Esophagus squamous epithelium (tissue), 5 donors: ENCODE measurements around the gene NAP1L4. TPM values are rescaled to one million over a fixed set of nuclear protein-coding genes. Genes with fewer than 3 reads are reported as not detected.
"Not testable (repeated sequence)": the region's sequence is repeated elsewhere in the genome, so short reads cannot be mapped to it uniquely, and the experiment has no call there.

Experiments used
- DNase-seq: peaks from one replicate; lab custom pipeline; 2025; lab: John Stamatoyannopoulos, UW
- H3K27ac ChIP-seq, 4 donors: fragments of 200-600 bp; sonication (generic); one replicate each; pipeline ENCODE4 v1.5.1; 2016 to 2019; ENCODE audit warnings: mild to moderate bottlenecking in 1 of 4
- H3K27me3 ChIP-seq, 4 donors: fragments of 200-600 bp; sonication (generic); 1 replicate in 3 of 4; 2 replicates in 1 of 4; pipeline versions ENCODE4 v1.5.1 to v1.6.0; 2017 to 2021; ENCODE audit warnings: antibody characterized with exemption in 1 of 4
- H3K36me3 ChIP-seq, 3 donors: fragments of 200-600 bp; sonication (generic); one replicate each; pipeline ENCODE4 v1.5.1; 2016 to 2019
- H3K4me1 ChIP-seq, 3 donors: fragments of 200-600 bp; sonication (generic); one replicate each; pipeline ENCODE4 v1.5.1; 2017 to 2019
- H3K4me3 ChIP-seq, 4 donors: fragments of 200-600 bp; sonication (generic); 1 replicate in 3 of 4; 2 replicates in 1 of 4; pipeline ENCODE4 v1.5.1; 2016 to 2019; ENCODE audit warnings: mild to moderate bottlenecking in 2 of 4, moderate library complexity in 1 of 4
- H3K9me3 ChIP-seq, 3 donors: fragments of 200-600 bp; sonication (generic); one replicate each; pipeline ENCODE4 v1.5.1; 2016 to 2019
- POLR2A ChIP-seq, 4 donors: fragments of 450-650 bp; IDR thresholded peaks; one replicate each; pipeline ENCODE4 v1.6.1; 2017; ENCODE audit warnings: antibody characterized with exemption in 4 of 4, mild to moderate bottlenecking in 4 of 4, moderate library complexity in 3 of 4
- WGBS, 2 donors: methylation state at CpG; one replicate each; pipeline ENCODE4 v1.1.5; 2018; 5-methylcytosine and 5-hydroxymethylcytosine counted together
- intact Hi-C: fragments of 100-400 bp; cut with DNase I; formaldehyde crosslinking; loops from one replicate; pipeline ENCODE4 v1.15.0; 2022
- total RNA-seq, 4 donors: library from RNA; depleted of rRNA; stranded (reverse); fragments of >200 nt; gene quantifications; one replicate each; pipeline ENCODE4 v1.1.0, GENCODE V29; 2016
- TF ChIP-seq, protein P1 (sequence below), 6 experiments: fragments of 450-650 bp in 4 of 6; fragments of 200-600 bp in 2 of 6; sonication (generic) in 2 of 6; IDR thresholded peaks; one replicate each; pipeline ENCODE4 v1.5.1; 2016 to 2019; ENCODE audit warnings: antibody characterized with exemption in 6 of 6, mild to moderate bottlenecking in 4 of 6, moderate library complexity in 4 of 6
- donor health status: DM: yes; HTN: yes; CAD: no.

The NAP1L4 gene
- total RNA-seq, 4 donors from 2014 or later = 108 to 140 (median 121) TPM

DNA sequence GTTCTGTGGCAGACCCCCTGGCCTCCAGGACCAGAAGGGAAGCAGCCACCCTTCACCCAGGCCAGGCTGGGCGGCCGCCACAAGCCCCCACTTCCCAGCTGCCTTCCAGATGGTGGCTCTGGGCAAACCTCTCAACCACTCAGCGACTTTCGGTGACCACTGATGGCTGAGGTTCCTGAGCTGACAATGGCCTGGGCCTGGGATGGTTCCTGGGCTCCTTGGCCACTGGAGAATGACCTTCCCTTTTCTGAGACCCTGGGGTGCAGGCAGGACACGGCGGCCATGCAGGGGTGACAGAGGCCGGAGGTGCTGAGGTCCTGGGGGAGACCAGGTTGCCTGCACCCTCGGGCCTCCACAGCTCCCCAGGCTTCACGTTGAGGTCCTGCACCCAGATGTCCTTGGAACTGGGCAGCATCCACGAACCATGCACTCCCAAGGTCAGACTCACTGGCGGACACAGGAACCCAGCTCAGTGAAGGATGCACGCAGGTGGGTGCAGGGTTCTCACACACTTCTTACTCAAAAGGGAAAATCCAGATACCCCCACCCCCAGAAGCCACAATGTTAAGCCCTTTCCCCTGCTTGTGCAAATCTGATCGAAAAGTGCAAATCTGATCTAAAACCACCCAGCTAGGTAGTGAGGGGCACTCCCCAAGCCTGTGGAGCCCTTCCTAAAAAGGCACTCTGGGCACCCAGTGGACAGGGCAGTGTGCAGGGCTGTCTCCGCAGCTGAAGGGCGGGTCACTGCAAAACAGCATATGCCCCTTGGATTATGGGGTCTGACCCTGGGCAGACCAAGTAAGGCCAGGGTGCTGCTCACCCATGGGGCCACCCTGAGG lies 49.0 kb downstream of the NAP1L4 start:
- 92% methylated on average over 2 of the region's 15 CpGs; no CpG with 5 or more reads in 1 of the 2 donors for WGBS, 2 donors
- Histone ChIP-seq H3K4me3 (no peak overlapping the region), H3K27me3 (no peaks in the 10 kb centered on the region), H3K9me3 (peaks cover 0 to 7% (median 0%) of the 10 kb centered on the region in 3 donors), H3K27ac (peak overlapping the region in 2 of 4 donors; percentile 45 to 73), H3K4me1 (peaks cover 27 to 57% (median 36%) of the 10 kb centered on the region in 3 donors), H3K36me3 (peaks cover 0 to 45% (median 5%) of the 10 kb centered on the region in 3 donors)
- no peak for TF ChIP-seq POLR2A (IDR thresholded peaks at IDR 0.05)
- TF ChIP-seq, protein P1, sequence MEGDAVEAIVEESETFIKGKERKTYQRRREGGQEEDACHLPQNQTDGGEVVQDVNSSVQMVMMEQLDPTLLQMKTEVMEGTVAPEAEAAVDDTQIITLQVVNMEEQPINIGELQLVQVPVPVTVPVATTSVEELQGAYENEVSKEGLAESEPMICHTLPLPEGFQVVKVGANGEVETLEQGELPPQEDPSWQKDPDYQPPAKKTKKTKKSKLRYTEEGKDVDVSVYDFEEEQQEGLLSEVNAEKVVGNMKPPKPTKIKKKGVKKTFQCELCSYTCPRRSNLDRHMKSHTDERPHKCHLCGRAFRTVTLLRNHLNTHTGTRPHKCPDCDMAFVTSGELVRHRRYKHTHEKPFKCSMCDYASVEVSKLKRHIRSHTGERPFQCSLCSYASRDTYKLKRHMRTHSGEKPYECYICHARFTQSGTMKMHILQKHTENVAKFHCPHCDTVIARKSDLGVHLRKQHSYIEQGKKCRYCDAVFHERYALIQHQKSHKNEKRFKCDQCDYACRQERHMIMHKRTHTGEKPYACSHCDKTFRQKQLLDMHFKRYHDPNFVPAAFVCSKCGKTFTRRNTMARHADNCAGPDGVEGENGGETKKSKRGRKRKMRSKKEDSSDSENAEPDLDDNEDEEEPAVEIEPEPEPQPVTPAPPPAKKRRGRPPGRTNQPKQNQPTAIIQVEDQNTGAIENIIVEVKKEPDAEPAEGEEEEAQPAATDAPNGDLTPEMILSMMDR (IDR thresholded peaks at IDR 0.05) = no peak
- no peak for DNase-seq
- intact Hi-C loops = loop anchor here (10.0 kb wide), 1 partner anchor 72 kb away; no protein-coding TSS in a partner anchor

- peaks cover 27 to 57% (median 36%) of the 10 kb centered on the region in 3 donors for H3K4me1 ChIP-seq
- no peak overlapping the region for H3K4me3 ChIP-seq
- no peak for TF ChIP-seq POLR2A (IDR thresholded peaks at IDR 0.05)
- TF ChIP-seq, protein P1 (IDR thresholded peaks at IDR 0.05) = no peak
- peaks cover 0 to 14% (median 0%) of the 10 kb centered on the region in 3 donors for H3K9me3 ChIP-seq
- no peak for DNase-seq
- H3K27ac ChIP-seq = peak overlapping the region in 1 of 4 donors; percentile 19
- 56 to 68% methylated on average over 4 to 5 of the region's 13 CpGs for WGBS, 2 donors
- intact Hi-C loops = loop anchor here (10.0 kb wide), 1 partner anchor 72 kb away; no protein-coding TSS in a partner anchor
- peaks cover 0 to 39% (median 5%) of the 10 kb centered on the region in 3 donors for H3K36me3 ChIP-seq
- H3K27me3 ChIP-seq = no peaks in the 10 kb centered on the region
Measured at GRCh38 chr11:2942447-2942846, 49.7 kb downstream of the NAP1L4 start.

DNA sequence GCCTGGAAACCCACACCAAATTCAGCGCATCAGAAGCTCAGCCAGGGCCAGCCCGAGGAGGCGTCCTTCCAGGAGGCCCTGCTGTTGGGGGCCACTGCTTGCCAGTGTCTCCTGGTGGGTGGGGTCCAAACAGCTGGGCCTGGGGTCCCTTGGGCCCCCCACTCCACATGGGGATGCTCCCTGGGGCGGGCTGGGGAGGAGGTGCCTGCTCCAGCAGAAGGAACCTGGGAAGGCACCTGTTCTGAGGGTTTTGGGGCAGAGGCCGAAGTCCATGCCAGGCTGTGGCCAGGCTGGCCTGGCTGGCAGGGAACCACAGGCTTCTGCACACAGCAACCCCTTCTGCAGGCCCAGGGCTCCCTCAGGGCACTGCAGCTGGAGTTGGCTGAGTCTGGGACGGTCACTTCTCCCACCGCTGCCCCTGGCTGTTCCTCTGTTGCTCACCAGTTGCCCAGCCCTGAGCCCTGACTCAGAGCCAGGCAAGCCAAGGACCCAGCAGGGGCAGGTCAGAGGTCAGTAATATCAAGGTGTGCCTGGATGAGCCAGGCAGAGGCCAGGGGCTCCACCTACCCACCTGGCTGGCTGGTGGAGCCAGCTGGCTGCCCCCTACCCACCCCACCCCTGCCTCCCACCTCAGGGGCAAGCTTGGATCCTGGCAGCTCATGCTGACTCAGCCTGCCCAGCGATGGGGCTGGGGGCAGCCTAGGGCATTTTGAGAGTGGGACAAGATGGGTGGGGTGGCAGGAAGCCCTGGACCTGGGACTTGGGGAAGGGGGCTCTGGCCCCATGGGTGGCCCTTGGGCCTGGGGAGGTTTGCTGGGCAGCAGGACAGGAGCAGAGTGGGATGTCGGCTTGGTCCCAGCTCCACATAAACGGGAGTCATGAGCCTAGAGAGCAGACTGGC lies 51.0 kb downstream of the NAP1L4 start:
- DNase-seq = no peak
- Histone ChIP-seq H3K27me3 (no peaks in the 10 kb centered on the region), H3K4me3 (no peak overlapping the region), H3K27ac (peak overlapping the region in 3 of 4 donors; percentile 25 to 51 (median 32)), H3K9me3 (peaks cover 0 to 15% (median 0%) of the 10 kb centered on the region in 3 donors), H3K4me1 (peaks cover 25 to 50% (median 36%) of the 10 kb centered on the region in 3 donors), H3K36me3 (peaks cover 0 to 26% (median 5%) of the 10 kb centered on the region in 3 donors)
- 0 to 31% methylated on average over 1 to 3 of the region's 10 CpGs for WGBS, 2 donors
- intact Hi-C loops = loop anchor here (10.0 kb wide), 1 partner anchor 74 kb away; no protein-coding TSS in a partner anchor
- no peak for TF ChIP-seq POLR2A (IDR thresholded peaks at IDR 0.05)
- TF ChIP-seq, protein P1 (IDR thresholded peaks at IDR 0.05) = no peak

- 30 to 32% methylated on average over 4 to 7 of the region's 16 CpGs for WGBS, 2 donors
- H3K27me3 ChIP-seq = no peaks in the 10 kb centered on the region
- H3K4me3 ChIP-seq = no peak overlapping the region
- peak overlapping the region; percentile 20 to 51 (median 28) for H3K27ac ChIP-seq
- H3K9me3 ChIP-seq = peaks cover 0 to 15% (median 0%) of the 10 kb centered on the region in 3 donors
- DNase-seq = no peak
- intact Hi-C loops = loop anchor here (10.0 kb wide), 1 partner anchor 74 kb away; no protein-coding TSS in a partner anchor
- H3K4me1 ChIP-seq = peaks cover 17 to 41% (median 28%) of the 10 kb centered on the region in 3 donors
- peaks cover 0 to 23% (median 5%) of the 10 kb centered on the region in 3 donors for H3K36me3 ChIP-seq
- TF ChIP-seq POLR2A (IDR thresholded peaks at IDR 0.05) = no peak
- TF ChIP-seq, protein P1 (IDR thresholded peaks at IDR 0.05) = no peak
Measured at GRCh38 chr11:2940147-2940920, 51.8 kb downstream of the NAP1L4 start.

- DNase-seq, H3K27ac ChIP-seq, H3K27me3 ChIP-seq, H3K36me3 ChIP-seq, intact Hi-C loops, H3K4me3 ChIP-seq: not testable (repeated sequence)
- Histone ChIP-seq H3K9me3 (peaks cover 0 to 15% (median 0%) of the 10 kb centered on the region in 3 donors), H3K4me1 (peaks cover 10 to 31% (median 16%) of the 10 kb centered on the region in 3 donors)
- 75 to 83% methylated on average over 19 to 20 of the region's 20 CpGs for WGBS, 2 donors
Measured at GRCh38 chr11:2938458-2939418, 53.4 kb downstream of the NAP1L4 start.

DNA sequence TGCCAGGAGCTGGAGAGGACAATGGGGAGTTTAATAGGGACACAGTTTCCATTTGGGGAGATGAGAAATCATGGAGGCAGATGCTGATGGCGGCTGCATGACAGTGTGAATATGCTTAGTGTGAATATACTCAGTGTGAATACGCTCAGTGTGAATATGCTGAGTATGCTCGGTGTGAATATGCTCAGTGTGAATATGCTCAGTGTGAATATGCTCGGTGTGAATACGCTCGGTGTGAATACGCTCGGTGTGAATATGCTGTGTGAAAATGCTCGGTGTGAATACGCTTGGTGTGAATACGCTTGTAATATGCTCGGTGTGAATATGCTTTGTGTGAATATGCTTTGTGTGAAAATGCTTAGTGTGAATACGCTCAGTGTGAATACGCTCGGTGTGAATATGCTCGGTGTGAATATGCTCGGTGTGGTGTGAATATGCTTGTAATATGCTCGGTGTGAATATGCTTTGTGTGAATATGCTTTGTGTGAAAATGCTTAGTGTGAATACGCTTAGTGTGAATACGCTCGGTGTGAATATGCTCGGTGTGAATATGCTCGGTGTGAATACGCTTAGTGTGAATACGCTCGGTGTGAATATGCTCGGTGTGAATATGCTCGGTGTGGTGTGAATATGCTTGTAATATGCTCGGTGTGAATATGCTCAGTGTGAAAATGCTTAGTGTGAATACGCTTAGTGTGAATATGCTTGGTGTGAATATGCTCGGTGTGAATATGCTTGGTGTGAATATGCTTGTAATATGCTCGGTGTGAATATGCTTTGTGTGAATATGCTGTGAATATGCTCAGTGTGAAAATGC lies 54.3 kb downstream of the NAP1L4 start:
- Histone ChIP-seq H3K4me1 (peaks cover 16 to 34% (median 16%) of the 10 kb centered on the region in 3 donors), H3K9me3 (peaks cover 0 to 15% (median 0%) of the 10 kb centered on the region in 3 donors)
- H3K4me3 ChIP-seq, H3K27me3 ChIP-seq, H3K36me3 ChIP-seq, DNase-seq, intact Hi-C loops, H3K27ac ChIP-seq: not testable (repeated sequence)
- WGBS, 2 donors = 81 to 88% methylated on average over 31 to 32 of the region's 32 CpGs
